ENCODE measurements around the gene SLC25A29.

The SLC25A29 gene

DNA sequence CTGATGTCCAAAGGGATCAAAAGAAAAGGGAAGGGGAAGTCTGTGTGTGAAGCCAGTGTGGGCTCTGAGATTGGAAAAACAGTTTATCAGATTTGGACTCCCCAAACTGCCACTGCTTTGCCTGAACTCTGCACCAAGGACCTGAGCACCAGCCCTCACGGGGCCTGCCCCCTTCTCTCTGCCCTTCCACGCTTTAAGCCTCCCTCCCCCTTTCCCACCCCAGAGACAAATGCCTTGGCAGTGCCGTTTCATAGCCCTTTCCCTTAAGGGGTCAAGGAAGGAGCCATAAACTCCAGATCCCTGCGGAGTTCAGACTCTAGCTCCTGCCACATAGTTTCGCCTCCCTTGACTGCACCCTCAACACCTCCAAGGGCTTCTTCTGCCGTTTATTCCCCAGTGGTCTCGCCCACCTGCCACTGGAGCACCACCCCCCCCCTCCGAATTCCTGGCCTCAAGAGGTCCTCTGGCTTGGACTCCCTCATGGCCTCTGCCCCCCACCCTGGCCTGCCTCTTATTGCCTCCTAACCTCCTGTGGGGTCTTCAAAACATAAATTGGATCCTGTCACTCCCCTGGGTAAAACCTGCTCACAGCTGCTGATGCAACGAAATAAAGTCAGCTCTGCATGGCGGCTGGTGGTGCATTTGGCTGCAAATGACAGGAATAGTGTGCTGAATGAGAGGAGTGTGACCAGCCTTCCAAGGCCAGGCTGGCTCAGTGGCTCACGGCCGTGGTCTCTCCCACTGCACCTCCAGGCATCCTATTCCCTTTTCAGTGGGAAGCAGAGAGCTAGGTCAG, 18.8 kb downstream of the SLC25A29 start:
- Histone ChIP-seq H3K9ac (ENCODE audit: low read depth, low read length, poor library complexity) (no peak overlapping the region), H3K9me3 (replicated peaks in 1 of 2; ENCODE audit: control insufficient read depth in 2 of 2, insufficient read depth in 1 of 2, low read depth in 1 of 2, low read length in 2 of 2) (peaks cover 0 to 1% of the 10 kb centered on the region in 2 donors), H2BK120ac (ENCODE audit: low read depth, low read length) (no peak overlapping the region), H3K14ac (ENCODE audit: low read length) (no peak overlapping the region), H3K36me3 (replicated peaks in 1 of 2; ENCODE audit: control insufficient read depth in 2 of 2, insufficient read depth in 2 of 2, low read length in 2 of 2) (peaks cover 33 to 45% of the 10 kb centered on the region in 2 donors), H2AK5ac (ENCODE audit: low read depth, low read length) (no peak overlapping the region), H2AFZ (ENCODE audit: low read length) (no peak overlapping the region), H4K91ac (ENCODE audit: low read depth, low read length, poor library complexity) (no peak overlapping the region), H2BK12ac (ENCODE audit: low read length) (no peak overlapping the region), H2BK15ac (ENCODE audit: low read length) (no peak overlapping the region), H3K27me3 (ENCODE audit: control insufficient read depth in 3 of 3, insufficient read depth in 3 of 3, low read depth in 1 of 3, low read length in 3 of 3) (no peaks in the 10 kb centered on the region), H3K4me1 (ENCODE audit: control insufficient read depth in 2 of 2, insufficient read depth in 1 of 2, low read depth in 1 of 2, low read length in 2 of 2) (peaks cover 6 to 9% of the 10 kb centered on the region in 2 donors), H4K8ac (ENCODE audit: low read depth, low read length) (no peak overlapping the region), H2BK5ac (ENCODE audit: low read length) (no peak overlapping the region), H3K79me1 (ENCODE audit: low read depth, low read length) (peaks cover 10% of the 10 kb centered on the region), H3K18ac (ENCODE audit: low read length) (no peak overlapping the region), H3K27ac (replicated peaks; ENCODE audit: low read length) (peak overlapping the region; percentile 4), H3K4me2 (ENCODE audit: insufficient read depth, low read length, poor library complexity, severe bottlenecking) (no peak overlapping the region), H3K4ac (ENCODE audit: low read length) (no peak overlapping the region), H3K4me3 (ENCODE audit: low read length in 2 of 2) (no peak overlapping the region), H3K23ac (ENCODE audit: low read depth, low read length, poor library complexity) (no peak overlapping the region)
- DNase-seq (ENCODE audit: low spot score): no peak
- WGBS, 2 donors (ENCODE audit: extremely low coverage in 2 of 2, insufficient read length in 2 of 2, insufficient replicate concordance in 1 of 2): no CpG with 5 or more reads among the region's 12 CpGs

DNA sequence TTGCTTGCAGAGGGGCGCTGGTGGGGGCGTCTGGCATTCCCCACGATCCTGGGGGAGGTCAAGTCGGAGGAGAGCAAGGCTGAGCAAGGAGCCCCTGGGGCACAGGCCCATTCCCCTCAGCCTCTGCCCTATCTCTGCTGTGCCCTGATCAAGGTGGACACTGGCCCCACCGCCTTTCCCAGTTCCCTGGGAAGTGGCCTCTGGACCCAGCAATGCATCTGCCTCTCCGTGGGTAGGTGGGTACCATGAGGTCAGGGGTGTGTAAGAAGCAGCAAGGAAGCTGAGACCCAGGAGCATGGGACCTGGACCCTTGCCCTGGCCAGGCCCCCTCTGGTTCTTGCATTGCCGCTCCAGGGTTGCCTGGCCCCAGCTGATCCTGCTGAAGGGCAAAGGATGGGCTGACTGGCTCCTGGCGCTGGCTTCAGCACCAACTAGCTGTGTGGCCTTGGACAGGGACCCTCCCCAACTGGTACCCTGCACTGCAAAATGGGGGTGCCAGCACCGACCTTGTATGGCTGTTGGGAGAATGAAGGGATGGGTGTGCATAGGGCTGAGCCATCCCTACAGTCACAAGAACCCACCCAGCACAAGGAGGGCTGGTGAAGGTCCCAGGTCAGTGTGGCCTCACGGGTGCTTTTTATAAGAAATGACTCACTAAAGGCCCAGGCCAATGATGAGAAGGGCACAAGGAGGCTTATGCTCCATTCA, 19.6 kb downstream of the SLC25A29 start:
- Histone ChIP-seq H3K27ac (replicated peaks; ENCODE audit: low read length) (peak overlapping the region; percentile 30), H4K91ac (ENCODE audit: low read depth, low read length, poor library complexity) (no peak overlapping the region), H2AFZ (ENCODE audit: low read length) (no peak overlapping the region), H2BK120ac (ENCODE audit: low read depth, low read length) (no peak overlapping the region), H3K4me3 (ENCODE audit: low read length in 2 of 2) (no peak overlapping the region), H3K4me1 (ENCODE audit: control insufficient read depth in 2 of 2, insufficient read depth in 1 of 2, low read depth in 1 of 2, low read length in 2 of 2) (peaks cover 6 to 9% of the 10 kb centered on the region in 2 donors), H2BK5ac (ENCODE audit: low read length) (no peak overlapping the region), H2BK15ac (ENCODE audit: low read length) (no peak overlapping the region), H3K14ac (ENCODE audit: low read length) (peak overlapping the region; percentile 49), H3K36me3 (replicated peaks in 1 of 2; ENCODE audit: control insufficient read depth in 2 of 2, insufficient read depth in 2 of 2, low read length in 2 of 2) (peaks cover 26 to 42% of the 10 kb centered on the region in 2 donors), H3K23ac (ENCODE audit: low read depth, low read length, poor library complexity) (peak overlapping the region; percentile 81), H3K9me3 (replicated peaks in 1 of 2; ENCODE audit: control insufficient read depth in 2 of 2, insufficient read depth in 1 of 2, low read depth in 1 of 2, low read length in 2 of 2) (peaks cover 0 to 1% of the 10 kb centered on the region in 2 donors), H2BK12ac (ENCODE audit: low read length) (peak overlapping the region; percentile 92), H2AK5ac (ENCODE audit: low read depth, low read length) (peak overlapping the region; percentile 64), H3K79me1 (ENCODE audit: low read depth, low read length) (peaks cover 14% of the 10 kb centered on the region), H3K4ac (ENCODE audit: low read length) (no peak overlapping the region), H3K27me3 (ENCODE audit: control insufficient read depth in 3 of 3, insufficient read depth in 3 of 3, low read depth in 1 of 3, low read length in 3 of 3) (no peaks in the 10 kb centered on the region), H3K9ac (ENCODE audit: low read depth, low read length, poor library complexity) (no peak overlapping the region), H4K8ac (ENCODE audit: low read depth, low read length) (no peak overlapping the region), H3K18ac (ENCODE audit: low read length) (no peak overlapping the region), H3K4me2 (ENCODE audit: insufficient read depth, low read length, poor library complexity, severe bottlenecking) (no peak overlapping the region)
- no CpG with 5 or more reads among the region's 10 CpGs for WGBS, 2 donors (ENCODE audit: extremely low coverage in 2 of 2, insufficient read length in 2 of 2, insufficient replicate concordance in 1 of 2)
- DNase-seq (ENCODE audit: low spot score): no peak

DNA sequence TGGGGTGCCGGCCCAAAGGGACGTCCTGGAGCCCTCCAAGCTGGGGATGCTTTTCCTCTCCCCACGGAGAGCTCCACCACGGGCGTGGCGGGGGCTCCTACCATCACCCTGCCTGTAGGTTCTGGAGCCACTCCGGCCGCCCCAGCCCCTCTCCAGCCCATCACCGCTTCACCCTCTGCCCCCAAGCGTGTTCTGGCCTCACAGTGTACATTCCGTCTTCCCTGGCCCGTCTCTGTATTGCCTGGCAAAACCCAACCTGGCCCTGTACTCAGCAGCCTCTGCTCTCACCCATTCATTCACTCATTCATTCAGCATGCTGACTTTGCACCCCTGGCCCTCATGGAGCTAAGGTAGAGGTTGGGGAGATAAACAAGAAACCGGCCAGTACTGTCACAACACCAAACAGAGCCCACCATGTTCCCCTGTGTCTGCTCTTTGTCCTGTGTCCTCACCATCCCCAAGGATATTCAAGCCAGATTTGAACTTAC, 20.3 kb downstream of the SLC25A29 start:
- Histone ChIP-seq H3K79me1 (ENCODE audit: low read depth, low read length) (peaks cover 12% of the 10 kb centered on the region), H2BK12ac (ENCODE audit: low read length) (no peak overlapping the region), H3K27me3 (ENCODE audit: control insufficient read depth in 3 of 3, insufficient read depth in 3 of 3, low read depth in 1 of 3, low read length in 3 of 3) (no peaks in the 10 kb centered on the region), H3K4me1 (ENCODE audit: control insufficient read depth in 2 of 2, insufficient read depth in 1 of 2, low read depth in 1 of 2, low read length in 2 of 2) (peaks cover 6 to 9% of the 10 kb centered on the region in 2 donors), H3K9me3 (replicated peaks in 1 of 2; ENCODE audit: control insufficient read depth in 2 of 2, insufficient read depth in 1 of 2, low read depth in 1 of 2, low read length in 2 of 2) (peaks cover 0 to 1% of the 10 kb centered on the region in 2 donors), H3K18ac (ENCODE audit: low read length) (no peak overlapping the region), H3K4me2 (ENCODE audit: insufficient read depth, low read length, poor library complexity, severe bottlenecking) (no peak overlapping the region), H2BK120ac (ENCODE audit: low read depth, low read length) (no peak overlapping the region), H3K27ac (replicated peaks; ENCODE audit: low read length) (no peak overlapping the region), H3K36me3 (replicated peaks in 1 of 2; ENCODE audit: control insufficient read depth in 2 of 2, insufficient read depth in 2 of 2, low read length in 2 of 2) (peaks cover 21 to 42% of the 10 kb centered on the region in 2 donors), H2BK15ac (ENCODE audit: low read length) (no peak overlapping the region), H3K14ac (ENCODE audit: low read length) (no peak overlapping the region), H3K4me3 (ENCODE audit: low read length in 2 of 2) (no peak overlapping the region), H4K91ac (ENCODE audit: low read depth, low read length, poor library complexity) (no peak overlapping the region), H2AK5ac (ENCODE audit: low read depth, low read length) (peak overlapping the region; percentile 53), H2BK5ac (ENCODE audit: low read length) (peak overlapping the region; percentile 62), H4K8ac (ENCODE audit: low read depth, low read length) (no peak overlapping the region), H3K9ac (ENCODE audit: low read depth, low read length, poor library complexity) (no peak overlapping the region), H3K4ac (ENCODE audit: low read length) (no peak overlapping the region), H2AFZ (ENCODE audit: low read length) (no peak overlapping the region), H3K23ac (ENCODE audit: low read depth, low read length, poor library complexity) (no peak overlapping the region)
- no CpG with 5 or more reads among the region's 13 CpGs for WGBS, 2 donors (ENCODE audit: extremely low coverage in 2 of 2, insufficient read length in 2 of 2, insufficient replicate concordance in 1 of 2)
- no peak for DNase-seq (ENCODE audit: low spot score)

All from neuronal stem cell (in vitro differentiated cells).